Measurements from ENCODE around the gene KIAA0319L.
A peak's percentile ranks its signal among the peaks of the same experiment; 100 is the strongest.

Gene KIAA0319L

DNA sequence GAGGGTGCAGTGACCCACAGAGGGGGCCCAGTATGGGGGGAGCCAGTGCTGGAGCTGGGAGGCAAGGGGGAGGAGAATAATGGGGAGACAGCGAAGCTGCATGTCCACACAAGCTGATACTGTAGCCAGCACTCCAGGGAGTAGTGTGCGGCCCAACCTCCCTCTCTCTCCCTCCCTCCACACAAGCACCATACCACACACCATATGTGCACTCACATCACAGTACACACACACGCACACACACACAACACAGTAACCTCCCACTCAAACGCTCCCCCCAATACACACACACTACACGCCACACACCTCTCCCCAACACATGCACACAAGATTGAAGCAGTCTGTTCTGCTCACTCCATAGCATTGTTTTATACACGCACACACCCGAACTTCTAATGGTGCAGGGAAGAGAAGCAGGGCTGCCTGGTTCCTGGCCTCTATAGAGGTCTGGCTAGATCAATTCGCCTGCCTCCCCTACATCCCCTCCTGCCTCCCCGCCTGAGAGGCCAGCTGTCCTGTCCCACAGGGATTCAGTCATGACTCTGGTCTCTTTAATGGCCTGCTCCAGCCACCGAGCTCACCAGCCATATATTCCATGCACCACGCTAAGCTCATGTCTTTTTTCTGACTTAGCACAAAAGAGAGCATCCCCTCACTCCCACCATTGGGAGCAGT is 4.2 kb upstream of the KIAA0319L start:
- no peak overlapping the region for H3K27ac Mint-ChIP-seq
- peaks cover 34% of the 10 kb centered on the region for H3K36me3 Mint-ChIP-seq (ENCODE audit: low read depth)
- H3K4me3 Mint-ChIP-seq: peak overlapping the region; percentile 69
- no peaks in the 10 kb centered on the region for H3K9me3 Mint-ChIP-seq
- peaks cover 41% of the 10 kb centered on the region for H3K4me1 Mint-ChIP-seq (ENCODE audit: low read depth)
- no peaks in the 10 kb centered on the region for H3K27me3 Mint-ChIP-seq (ENCODE audit: low read depth)

DNA sequence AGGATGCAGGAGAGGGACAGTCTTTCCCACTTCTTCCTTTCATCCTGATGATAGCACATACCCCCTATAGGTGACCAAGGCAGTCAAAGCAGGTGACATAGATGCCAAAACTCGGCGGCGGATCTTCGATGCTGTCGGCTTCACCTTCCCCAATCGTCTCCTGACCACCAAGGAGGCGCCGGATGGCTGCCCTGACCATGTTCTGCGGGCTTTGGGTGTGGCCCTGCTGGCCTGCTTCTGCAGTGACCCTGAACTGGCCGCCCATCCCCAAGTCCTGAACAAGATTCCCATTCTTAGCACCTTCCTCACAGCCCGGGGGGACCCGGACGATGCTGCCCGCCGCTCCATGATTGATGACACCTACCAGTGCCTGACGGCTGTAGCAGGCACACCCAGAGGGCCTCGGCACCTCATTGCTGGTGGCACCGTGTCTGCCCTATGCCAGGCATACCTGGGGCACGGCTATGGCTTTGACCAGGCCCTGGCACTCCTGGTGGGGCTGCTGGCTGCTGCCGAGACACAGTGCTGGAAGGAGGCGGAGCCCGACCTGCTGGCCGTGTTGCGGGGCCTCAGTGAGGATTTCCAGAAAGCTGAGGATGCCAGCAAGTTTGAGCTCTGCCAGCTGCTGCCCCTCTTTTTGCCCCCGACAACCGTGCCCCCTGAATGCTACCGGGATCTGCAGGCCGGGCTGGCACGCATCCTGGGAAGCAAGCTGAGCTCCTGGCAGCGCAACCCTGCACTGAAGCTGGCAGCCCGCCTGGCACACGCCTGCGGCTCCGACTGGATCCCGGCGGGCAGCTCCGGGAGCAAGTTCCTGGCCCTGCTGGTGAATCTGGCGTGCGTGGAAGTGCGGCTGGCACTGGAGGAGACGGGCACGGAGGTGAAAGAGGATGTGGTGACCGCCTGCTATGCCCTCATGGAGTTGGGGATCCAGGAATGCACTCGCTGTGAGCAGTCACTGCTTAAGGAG is 3.3 kb upstream of the KIAA0319L start:
- Mint-ChIP-seq H3K9me3 (no peaks in the 10 kb centered on the region), H3K4me1 (ENCODE audit: low read depth) (peaks cover 50% of the 10 kb centered on the region), H3K27ac (no peak overlapping the region), H3K4me3 (peak overlapping the region; percentile 69), H3K27me3 (ENCODE audit: low read depth) (no peaks in the 10 kb centered on the region), H3K36me3 (ENCODE audit: low read depth) (peaks cover 37% of the 10 kb centered on the region)

DNA sequence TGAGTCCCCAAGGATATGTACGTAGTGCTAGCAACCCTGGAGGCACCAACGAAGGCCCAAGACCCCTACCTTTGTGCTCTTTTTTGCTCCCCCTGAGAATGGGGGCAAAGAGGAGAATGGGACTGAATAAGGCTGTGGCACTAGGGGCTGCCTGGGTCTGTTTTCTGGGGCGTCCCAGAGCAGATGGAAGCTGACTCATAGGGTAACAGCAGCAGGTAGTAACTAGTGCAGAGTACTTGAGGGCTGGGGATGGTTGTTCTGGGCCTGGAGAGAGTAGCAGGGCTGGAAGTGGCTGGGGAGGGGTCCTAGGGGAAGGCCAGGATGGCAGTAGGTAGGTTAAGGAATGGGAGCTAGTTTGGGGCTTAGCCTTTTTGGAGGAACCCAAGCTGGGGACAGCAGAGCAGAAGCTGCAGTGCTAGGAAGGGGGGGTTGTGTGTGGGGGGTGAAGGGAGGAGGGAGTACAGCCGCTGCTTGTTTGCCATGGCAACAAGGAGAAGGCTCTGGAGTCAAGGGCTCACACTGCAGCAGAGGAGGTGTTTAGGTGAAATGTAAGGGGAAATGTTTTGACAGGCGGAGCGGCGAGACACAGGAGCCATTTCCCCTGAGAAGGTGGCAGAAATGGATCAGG is 2.2 kb upstream of the KIAA0319L start:
- Mint-ChIP-seq H3K36me3 (ENCODE audit: low read depth) (peaks cover 36% of the 10 kb centered on the region), H3K9me3 (no peaks in the 10 kb centered on the region), H3K27ac (peak overlapping the region; percentile 51), H3K27me3 (ENCODE audit: low read depth) (no peaks in the 10 kb centered on the region), H3K4me3 (peak overlapping the region; percentile 64), H3K4me1 (ENCODE audit: low read depth) (peaks cover 56% of the 10 kb centered on the region)

DNA sequence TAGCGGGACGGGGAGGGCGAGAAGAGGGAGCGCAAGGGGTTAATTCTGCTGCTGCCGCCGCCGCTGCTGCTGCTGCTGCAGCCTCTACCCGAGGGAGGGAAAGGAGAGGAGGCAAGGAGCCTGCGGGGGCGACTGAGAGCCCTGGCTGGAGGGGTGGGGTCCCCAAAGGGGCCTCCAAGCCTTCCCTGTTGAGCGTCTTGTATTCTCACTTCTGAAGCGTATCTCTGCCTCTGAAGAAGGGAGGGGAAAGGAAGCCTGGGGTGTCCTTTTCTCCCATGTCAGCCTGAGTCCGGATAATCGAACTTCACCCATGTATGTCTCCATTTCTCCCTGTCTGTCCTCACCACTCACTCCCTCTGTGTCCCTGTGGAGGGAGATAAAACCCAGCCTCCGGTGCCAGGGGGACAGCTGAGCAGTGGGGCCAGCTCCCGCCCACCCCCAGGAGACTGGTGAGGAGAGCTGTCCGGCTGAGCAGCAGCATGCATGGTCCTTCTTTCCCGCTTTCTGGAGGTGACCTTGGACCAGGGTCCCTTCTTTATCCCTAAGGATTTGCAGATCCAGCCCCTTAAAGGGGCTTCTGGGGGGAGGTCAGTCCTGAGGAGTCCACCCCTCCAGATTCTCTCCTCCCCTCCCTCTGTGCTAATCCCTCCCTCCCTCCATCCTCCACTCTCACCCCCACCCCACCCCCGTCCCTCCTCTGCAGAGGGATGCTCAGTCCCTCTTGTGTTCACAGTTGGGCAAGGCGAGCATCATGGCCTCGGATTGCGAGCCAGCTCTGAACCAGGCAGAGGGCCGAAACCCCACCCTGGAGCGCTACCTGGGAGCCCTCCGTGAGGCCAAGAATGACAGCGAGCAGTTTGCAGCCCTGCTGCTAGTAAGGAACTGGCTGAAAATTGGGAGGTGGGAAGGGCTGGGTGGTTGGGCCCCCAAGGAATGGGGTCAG is 1.4 kb upstream of the KIAA0319L start:
- Mint-ChIP-seq H3K4me1 (ENCODE audit: low read depth) (peaks cover 53% of the 10 kb centered on the region), H3K4me3 (peak overlapping the region; percentile 98), H3K27ac (peak overlapping the region; percentile 98), H3K36me3 (ENCODE audit: low read depth) (peaks cover 33% of the 10 kb centered on the region), H3K9me3 (no peaks in the 10 kb centered on the region), H3K27me3 (ENCODE audit: low read depth) (no peaks in the 10 kb centered on the region)

DNA sequence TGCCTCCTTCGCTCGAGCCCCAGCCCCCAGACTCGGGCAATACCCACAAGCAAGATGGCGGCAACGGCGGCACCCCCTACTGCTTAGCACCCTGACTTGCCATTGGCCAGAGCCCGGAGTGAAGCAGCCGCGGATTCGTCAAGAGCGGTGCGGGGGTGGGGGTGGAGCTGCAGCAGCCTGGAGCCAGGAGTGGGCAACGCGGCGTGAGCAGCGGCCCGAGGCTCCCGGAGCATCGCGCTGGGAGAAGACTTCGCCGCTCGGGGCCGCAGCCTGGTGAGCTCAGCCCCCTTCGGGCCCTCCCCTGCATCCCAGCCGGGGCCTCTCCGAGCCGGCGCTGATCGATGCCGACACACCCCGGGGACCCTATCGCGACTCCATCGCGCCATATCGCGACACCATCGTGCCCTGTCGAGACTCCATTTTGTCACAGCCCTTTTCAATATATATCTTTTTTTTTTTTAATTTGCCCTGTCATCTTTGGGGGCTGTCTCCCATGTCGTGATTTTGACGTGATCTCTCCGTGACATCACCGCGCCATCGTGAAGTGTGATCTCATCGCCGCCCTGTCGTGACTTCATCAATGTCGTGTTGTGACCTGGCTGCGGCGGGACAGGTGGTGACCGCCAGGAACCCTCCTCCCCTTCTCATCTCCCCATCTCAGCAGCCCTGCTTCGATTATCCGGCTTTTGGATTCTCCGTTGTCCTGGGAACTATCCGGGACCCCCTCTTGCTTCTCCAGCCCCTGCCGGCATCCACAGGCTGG is 589 bp upstream of the KIAA0319L start, which contains the start of gene NCDN:
TSS of gene NCDN (plus strand) at position 189 of the 763 bp plus-strand sequence. CDS start at position 581, 392 bp downstream.
- Mint-ChIP-seq H3K4me1 (ENCODE audit: low read depth) (peaks cover 54% of the 10 kb centered on the region), H3K36me3 (ENCODE audit: low read depth) (peaks cover 34% of the 10 kb centered on the region), H3K27ac (peak within 1 kb of the TSS; percentile 98), H3K9me3 (no peaks in the 10 kb centered on the region), H3K27me3 (ENCODE audit: low read depth) (no peaks in the 10 kb centered on the region), H3K4me3 (peak within 1 kb of the TSS; percentile 98)

DNA sequence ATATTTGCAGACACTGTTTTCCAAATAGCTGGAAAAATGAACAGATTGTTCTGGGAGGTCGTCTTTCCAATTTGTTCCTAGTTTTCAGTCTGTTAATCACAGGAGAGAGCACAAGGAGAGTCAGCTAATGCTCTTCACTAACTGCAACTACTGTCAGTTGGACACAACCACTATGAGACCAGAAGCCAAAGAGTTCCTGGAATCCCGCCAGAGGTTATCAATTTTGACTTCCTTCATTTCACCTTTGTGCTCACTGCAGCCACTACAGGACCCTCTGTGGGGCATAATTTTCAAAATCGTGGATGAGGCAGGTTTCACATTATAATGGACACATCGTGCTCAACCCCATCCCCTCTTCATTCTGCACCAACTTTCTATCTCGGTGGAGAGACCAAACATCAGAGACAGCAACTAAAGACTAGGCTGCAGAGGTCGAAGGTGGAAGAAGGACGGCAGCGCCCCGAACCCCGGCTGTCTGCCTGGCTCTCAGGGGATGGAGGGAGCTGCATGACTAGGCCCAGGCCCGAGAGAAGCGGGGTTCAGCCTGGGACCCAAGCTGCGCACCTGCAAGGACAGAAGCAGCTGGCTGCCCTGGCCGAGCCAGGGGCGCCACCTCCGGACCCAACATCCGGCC is 602 bp downstream of the KIAA0319L start:
- H3K4me1 Mint-ChIP-seq (ENCODE audit: low read depth): peaks cover 51% of the 10 kb centered on the region
- H3K4me3 Mint-ChIP-seq: peak overlapping the region; percentile 98
- H3K27me3 Mint-ChIP-seq (ENCODE audit: low read depth): no peaks in the 10 kb centered on the region
- peaks cover 34% of the 10 kb centered on the region for H3K36me3 Mint-ChIP-seq (ENCODE audit: low read depth)
- peak overlapping the region; percentile 80 for H3K27ac Mint-ChIP-seq
- no peaks in the 10 kb centered on the region for H3K9me3 Mint-ChIP-seq

DNA sequence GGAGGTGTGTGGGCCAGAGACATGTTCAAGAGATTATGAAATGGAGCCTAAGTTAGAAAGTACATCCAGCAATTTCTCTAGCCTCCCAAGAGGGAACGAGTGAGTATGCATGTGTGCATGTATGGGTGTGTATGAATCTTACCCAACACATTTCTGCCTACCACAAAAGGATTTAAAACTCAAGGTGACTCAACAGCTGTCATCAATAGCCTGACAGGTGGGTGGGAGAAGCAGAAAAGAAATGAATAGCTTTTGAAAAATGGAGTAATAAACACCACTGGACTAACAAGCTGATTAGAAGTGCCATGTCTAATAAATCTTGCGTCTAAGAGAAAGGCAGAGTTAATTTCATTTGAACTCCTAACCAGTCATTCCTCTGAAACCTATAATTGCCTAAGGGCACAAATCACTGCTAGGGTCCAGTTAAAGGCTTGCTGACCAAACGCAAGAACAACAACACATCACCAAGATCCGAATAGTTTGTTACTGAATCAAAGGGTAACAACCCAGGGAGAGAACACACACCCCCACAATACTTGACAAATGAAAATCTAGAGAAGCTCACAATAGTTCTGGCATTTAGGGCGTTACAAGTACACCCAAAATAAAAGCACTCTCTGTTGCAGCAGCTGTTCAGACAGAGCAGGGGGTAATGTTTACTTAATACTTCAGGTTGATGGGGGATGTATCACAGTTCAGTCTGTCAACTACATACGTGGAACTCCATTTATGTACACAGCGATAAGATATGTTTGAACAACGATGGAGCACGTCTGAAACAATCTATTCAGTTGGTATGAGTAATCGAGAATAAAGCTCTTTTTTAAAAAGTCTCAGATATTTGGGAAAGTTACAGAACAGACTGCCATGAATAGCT is 1.4 kb downstream of the KIAA0319L start:
- H3K27me3 Mint-ChIP-seq (ENCODE audit: low read depth): no peaks in the 10 kb centered on the region
- peaks cover 32% of the 10 kb centered on the region for H3K36me3 Mint-ChIP-seq (ENCODE audit: low read depth)
- peaks cover 48% of the 10 kb centered on the region for H3K4me1 Mint-ChIP-seq (ENCODE audit: low read depth)
- peak overlapping the region; percentile 98 for H3K4me3 Mint-ChIP-seq
- peak overlapping the region; percentile 80 for H3K27ac Mint-ChIP-seq
- no peaks in the 10 kb centered on the region for H3K9me3 Mint-ChIP-seq

DNA sequence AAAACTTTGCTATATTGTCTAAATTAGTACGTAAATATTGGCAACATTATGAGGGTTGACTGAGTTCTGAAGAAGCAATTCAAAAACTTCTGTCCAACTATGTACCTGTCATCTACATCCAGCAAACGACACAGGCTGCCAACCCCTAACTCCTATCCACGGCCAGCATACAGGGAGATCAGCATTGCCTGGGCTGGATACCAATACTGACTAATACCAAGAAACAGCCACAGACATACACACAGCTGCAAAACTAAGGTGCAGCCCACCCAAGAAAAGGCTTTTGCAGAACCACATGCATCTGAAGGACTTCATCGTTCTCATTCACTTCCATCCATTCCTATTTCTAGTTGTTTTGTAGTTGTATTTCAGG is 2.0 kb downstream of the KIAA0319L start:
- H3K27ac Mint-ChIP-seq: peak overlapping the region; percentile 80
- H3K4me3 Mint-ChIP-seq: peak overlapping the region; percentile 98
- peaks cover 48% of the 10 kb centered on the region for H3K4me1 Mint-ChIP-seq (ENCODE audit: low read depth)
- no peaks in the 10 kb centered on the region for H3K9me3 Mint-ChIP-seq
- no peaks in the 10 kb centered on the region for H3K27me3 Mint-ChIP-seq (ENCODE audit: low read depth)
- H3K36me3 Mint-ChIP-seq (ENCODE audit: low read depth): peaks cover 32% of the 10 kb centered on the region

DNA sequence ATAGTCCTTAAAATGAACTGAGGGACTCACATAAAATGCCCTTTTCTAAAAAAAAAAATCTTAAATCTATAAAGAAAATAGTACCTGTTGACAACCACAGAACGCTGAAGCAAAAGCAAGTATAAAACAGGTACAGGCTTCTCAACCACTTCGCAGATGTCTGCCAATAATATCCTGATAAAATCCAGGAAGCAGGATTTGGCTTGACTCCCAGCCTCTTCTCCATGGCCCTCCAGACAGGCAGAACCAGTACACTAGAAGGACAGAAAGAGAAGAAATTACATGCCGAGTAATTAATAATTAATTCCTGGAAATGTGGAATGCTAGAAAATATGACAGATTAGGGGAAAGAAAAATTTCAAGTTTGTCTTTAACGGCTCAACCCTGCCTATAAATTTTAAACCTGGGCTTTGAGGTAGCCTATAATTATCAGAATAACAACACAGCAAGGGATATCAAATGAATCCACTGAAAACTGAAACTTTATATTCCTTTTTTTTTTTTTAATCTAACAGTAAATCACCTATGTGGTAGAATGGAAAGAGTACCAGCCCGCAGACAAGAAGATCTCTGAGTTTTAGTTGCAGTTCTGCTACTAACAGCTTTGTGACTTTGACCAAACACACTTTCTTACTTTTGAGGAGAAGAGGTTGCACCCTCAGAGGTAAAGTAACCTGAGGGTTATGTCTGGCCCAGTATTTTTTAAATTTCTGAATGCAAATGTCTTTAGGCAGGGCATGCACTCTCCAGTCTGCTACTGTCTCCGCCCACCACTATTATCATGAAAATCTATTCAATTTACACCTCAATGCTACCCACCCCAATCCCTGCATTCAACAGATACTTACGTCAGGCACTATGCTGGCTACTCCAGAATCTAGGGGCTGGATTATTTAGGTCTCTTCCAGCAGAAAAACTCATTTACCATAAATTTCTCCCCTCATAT is 2.7 kb downstream of the KIAA0319L start:
- Mint-ChIP-seq H3K27me3 (ENCODE audit: low read depth) (no peaks in the 10 kb centered on the region), H3K27ac (no peak overlapping the region), H3K36me3 (ENCODE audit: low read depth) (peaks cover 36% of the 10 kb centered on the region), H3K4me1 (ENCODE audit: low read depth) (peaks cover 45% of the 10 kb centered on the region), H3K4me3 (no peak overlapping the region), H3K9me3 (no peaks in the 10 kb centered on the region)

DNA sequence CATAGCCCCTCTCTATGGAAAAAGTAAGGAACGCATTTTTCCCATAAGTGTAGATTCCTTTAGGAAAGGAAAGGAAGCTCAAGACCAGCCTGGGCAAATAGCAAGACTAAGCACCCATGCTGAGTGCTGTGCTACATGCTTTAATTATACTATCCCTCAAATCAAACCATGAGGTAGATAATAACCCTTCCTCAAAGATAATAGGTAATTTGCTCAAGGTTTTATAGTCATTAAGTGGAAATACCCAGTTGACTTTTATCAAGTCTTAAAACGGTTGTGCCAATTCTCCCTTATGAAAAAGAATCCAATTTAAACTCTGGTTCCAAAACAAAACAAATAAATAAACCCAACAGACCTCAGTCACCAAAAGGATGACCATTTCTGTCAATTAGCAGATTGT is 3.4 kb downstream of the KIAA0319L start:
- Mint-ChIP-seq H3K27me3 (ENCODE audit: low read depth) (no peaks in the 10 kb centered on the region), H3K9me3 (no peaks in the 10 kb centered on the region), H3K4me3 (no peak overlapping the region), H3K36me3 (ENCODE audit: low read depth) (peaks cover 36% of the 10 kb centered on the region), H3K27ac (no peak overlapping the region), H3K4me1 (ENCODE audit: low read depth) (peaks cover 41% of the 10 kb centered on the region)

DNA sequence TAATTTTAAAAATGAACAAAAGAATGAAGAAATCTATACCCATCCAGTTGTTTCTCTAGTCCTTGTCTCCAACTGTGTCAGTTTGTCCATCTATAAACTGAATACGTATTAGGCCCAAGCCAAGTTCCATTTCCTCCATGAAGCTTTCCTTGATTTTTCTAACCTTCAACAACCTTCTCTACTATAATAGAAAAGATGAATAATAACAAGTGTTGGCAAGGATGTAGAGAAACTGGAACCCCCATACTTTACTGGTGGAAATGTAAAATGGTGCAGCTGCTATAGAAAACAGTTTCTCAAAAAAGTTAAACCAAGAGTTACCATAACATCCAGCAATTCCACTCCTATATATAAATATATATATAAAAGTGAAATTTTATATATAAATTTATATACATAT is 10.6 kb downstream of the KIAA0319L start:
- no peak overlapping the region for H3K4me3 Mint-ChIP-seq
- no peaks in the 10 kb centered on the region for H3K27me3 Mint-ChIP-seq (ENCODE audit: low read depth)
- H3K27ac Mint-ChIP-seq: no peak overlapping the region
- H3K9me3 Mint-ChIP-seq: no peaks in the 10 kb centered on the region
- peaks cover 39% of the 10 kb centered on the region for H3K36me3 Mint-ChIP-seq (ENCODE audit: low read depth)
- peaks cover 30% of the 10 kb centered on the region for H3K4me1 Mint-ChIP-seq (ENCODE audit: low read depth)
